ENCODE data around the gene BEND3. TPM values are rescaled to one million over a fixed set of nuclear protein-coding genes. Genes with fewer than 3 reads are reported as not detected.

Gene BEND3
- total RNA-seq, 1 donor from 2014 or later = 3.8 TPM

DNA sequence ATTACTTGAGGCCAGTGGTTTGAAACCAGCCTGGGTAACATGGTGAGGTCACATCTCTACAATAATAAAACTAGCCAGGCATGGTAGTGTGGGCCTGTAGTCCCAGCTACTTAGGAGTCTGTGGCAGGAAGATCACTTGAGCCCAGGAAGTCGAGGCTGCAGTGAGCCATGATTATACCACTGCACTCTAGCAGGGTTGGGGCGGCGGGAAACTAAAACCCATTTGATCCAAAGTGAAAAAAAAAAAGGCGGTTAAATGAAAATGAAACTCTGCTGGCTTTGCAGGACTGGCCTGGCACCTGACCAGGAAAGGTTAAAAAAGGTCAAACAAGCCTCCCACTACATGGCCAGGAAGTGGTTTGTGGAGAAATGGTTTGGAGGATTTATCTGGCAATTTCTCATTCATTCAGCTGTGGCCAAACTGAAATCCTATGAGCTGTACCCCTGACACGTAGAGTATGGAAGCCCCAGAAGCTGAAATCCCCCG is 50.7 kb downstream of the BEND3 start:
- TF ChIP-seq CTCF (IDR thresholded peaks at IDR 0.05) = no peak
- Histone ChIP-seq H3K27ac (no peak overlapping the region), H3K4me3 (no peak overlapping the region), H3K36me3 (no peaks in the 10 kb centered on the region), H3K27me3 (no peaks in the 10 kb centered on the region), H3K4me1 (peaks cover 4% of the 10 kb centered on the region), H3K9me3 (no peaks in the 10 kb centered on the region)
- no peak for DNase-seq
- ATAC-seq = peak; percentile 64
- intact Hi-C loops (cut with DNase I) = no loop called here

DNA sequence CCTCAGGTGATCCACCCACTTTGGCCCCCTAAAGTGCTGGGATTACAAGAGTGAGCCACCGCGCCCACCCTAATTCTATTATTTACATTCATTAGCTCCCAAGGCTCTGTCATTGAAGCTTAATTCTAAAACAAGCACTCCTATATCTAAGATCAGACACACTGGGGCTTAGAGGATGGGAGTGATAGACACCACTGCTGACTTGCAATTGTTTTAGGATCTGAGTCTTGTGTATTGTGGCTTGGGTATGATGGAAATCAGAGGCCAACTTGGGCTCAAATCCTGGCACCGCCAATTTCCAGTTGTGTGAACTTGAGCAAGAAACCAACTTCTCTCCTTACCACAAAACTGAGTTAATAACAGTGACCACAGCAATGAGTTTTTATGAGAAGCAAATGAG is 52.6 kb downstream of the BEND3 start:
- no peaks in the 10 kb centered on the region for H3K27me3 ChIP-seq
- no peaks in the 10 kb centered on the region for H3K36me3 ChIP-seq
- TF ChIP-seq CTCF (IDR thresholded peaks at IDR 0.05) = no peak
- peaks cover 4% of the 10 kb centered on the region for H3K4me1 ChIP-seq
- DNase-seq (no peak), ATAC-seq (no peak)
- intact Hi-C loops (cut with DNase I) = no loop called here
- H3K9me3 ChIP-seq = no peaks in the 10 kb centered on the region
- H3K27ac ChIP-seq = no peak overlapping the region
- no peak overlapping the region for H3K4me3 ChIP-seq

DNA sequence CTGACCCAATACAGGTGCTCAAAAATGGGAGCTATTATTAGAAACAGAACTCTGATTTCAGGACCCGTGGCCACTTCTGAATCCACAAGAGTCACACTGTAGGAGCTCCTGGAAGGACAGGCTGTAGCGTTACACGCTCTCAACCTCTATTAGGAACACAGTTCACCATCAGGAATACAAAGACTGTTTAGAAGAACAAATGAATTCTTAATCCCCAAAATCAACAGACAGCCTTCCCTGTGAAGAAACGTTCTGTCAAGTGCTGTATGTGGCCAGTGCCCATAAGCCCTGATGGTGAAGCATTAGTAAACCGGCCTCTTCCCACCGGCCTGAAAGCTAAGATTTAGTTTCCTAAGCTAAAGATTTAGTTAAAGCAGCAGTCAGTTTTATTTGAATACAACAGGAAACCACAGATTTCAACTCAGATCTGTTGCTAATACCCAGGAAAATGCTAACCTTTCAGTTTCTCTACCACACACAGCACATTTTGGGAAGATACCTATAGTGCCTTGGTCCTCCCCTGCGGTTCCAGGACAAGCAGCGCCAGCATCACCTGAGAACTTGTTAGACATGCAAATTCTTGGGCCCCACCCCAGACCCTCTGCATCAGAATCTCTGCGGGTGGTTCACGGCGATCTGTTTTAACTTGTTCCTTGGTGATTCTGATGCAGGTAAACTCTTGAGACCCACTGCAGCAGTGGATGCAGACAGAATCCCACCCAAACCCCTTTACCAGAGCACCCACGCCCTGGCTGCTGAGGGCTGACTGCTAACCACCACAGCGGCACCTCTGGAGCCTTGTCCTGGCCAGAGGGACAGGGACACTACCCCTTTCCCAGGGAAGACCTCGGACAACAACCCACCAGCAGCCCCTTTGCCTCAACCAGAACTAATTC is 53.9 kb downstream of the BEND3 start:
- DNase-seq (no peak), ATAC-seq (no peak)
- H3K4me3 ChIP-seq = no peak overlapping the region
- no peak for TF ChIP-seq CTCF (IDR thresholded peaks at IDR 0.05)
- H3K9me3 ChIP-seq = no peaks in the 10 kb centered on the region
- H3K4me1 ChIP-seq = peaks cover 4% of the 10 kb centered on the region
- intact Hi-C loops (cut with DNase I) = no loop called here
- H3K36me3 ChIP-seq = no peaks in the 10 kb centered on the region
- H3K27ac ChIP-seq = no peak overlapping the region
- no peaks in the 10 kb centered on the region for H3K27me3 ChIP-seq

DNA sequence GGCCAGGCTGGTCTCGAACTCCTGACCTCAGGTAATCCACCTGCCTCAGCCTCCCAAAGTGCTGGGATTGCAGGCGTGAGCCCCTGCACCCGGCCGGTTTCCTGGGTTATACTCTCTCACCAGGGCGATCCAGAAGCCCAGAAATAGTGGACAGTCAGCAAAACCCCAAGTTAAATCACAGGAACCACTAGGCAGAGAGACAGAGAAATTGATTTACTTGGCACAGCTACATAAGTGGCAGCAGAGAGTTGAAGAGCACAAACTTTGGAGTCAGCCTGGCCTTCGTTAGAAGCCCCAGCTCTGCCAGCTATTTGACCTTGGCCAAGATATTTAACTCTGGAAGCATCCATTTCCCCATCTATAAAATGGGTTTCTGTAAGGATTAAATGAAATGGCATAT is 54.6 kb downstream of the BEND3 start:
- intact Hi-C loops (cut with DNase I) = no loop called here
- H3K36me3 ChIP-seq = no peaks in the 10 kb centered on the region
- H3K27ac ChIP-seq = no peak overlapping the region
- no peaks in the 10 kb centered on the region for H3K9me3 ChIP-seq
- no peak overlapping the region for H3K4me3 ChIP-seq
- ATAC-seq (no peak), DNase-seq (no peak)
- TF ChIP-seq CTCF (IDR thresholded peaks at IDR 0.05) = no peak
- H3K27me3 ChIP-seq = no peaks in the 10 kb centered on the region
- H3K4me1 ChIP-seq = peaks cover 4% of the 10 kb centered on the region

DNA sequence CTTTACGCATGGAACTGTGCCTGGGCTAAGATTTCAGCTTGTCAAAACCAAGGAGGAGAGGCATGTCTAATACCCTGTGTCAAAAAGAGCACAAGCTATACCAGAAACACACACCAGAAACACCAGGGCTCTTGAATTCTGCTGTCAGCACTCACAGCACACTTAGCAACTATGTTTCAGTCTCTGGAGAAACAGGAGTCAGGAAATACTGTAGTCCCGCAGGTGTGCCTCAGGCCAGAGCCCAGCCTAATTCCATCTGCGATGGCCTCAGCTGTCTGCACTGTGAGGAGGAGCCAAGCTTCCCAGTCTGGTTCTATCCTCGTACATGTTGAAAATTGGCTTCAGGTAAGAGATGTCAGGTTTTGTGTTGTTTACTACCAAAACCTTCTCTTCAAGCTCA is 55.7 kb downstream of the BEND3 start:
- Histone ChIP-seq H3K4me3 (no peak overlapping the region), H3K36me3 (no peaks in the 10 kb centered on the region), H3K4me1 (no peaks in the 10 kb centered on the region), H3K9me3 (no peaks in the 10 kb centered on the region), H3K27me3 (no peaks in the 10 kb centered on the region), H3K27ac (no peak overlapping the region)
- intact Hi-C loops (cut with DNase I) = no loop called here
- DNase-seq (no peak), ATAC-seq (no peak)
- TF ChIP-seq CTCF (IDR thresholded peaks at IDR 0.05) = no peak

Data from upper lobe of right lung (tissue), 1 donor.